K562 (cell line): ENCODE data around the gene PPP4R3A. TPM values are rescaled to one million over a fixed set of nuclear protein-coding genes. Genes with fewer than 3 reads are reported as not detected.
A peak's percentile ranks its signal among the peaks of the same experiment; 100 is the strongest.

ENCODE experiments used
- BDP1 ChIP-seq: IDR thresholded peaks from 3 replicates; pipeline ENCODE4 v1.6.1; 2011; ENCODE audit not compliant: insufficient read length, insufficient read depth
- IFI16 ChIP-seq: fragments of 250-450 bp; sonication (Bioruptor Pico); IDR thresholded peaks from 2 replicates; pipeline ENCODE4 v2.1.2; 2022; ENCODE audit warnings: mild to moderate bottlenecking, inconsistent platforms
- POLR2AphosphoS5 ChIP-seq: IDR thresholded peaks from 2 replicates; pipeline ENCODE4 v1.6.1; 2011; ENCODE audit warnings: mild to moderate bottlenecking, low read depth, low read length, moderate library complexity; ENCODE audit not compliant: control insufficient read depth, insufficient read depth
- TAF7 ChIP-seq: fragments of 450-650 bp; IDR thresholded peaks from 2 replicates; pipeline ENCODE4 v1.6.1; 2016; ENCODE audit warnings: missing genetic modification characterization, missing compliant biosample characterization
- polyA plus RNA-seq, 8 experiments: library from polyadenylated mRNA; depleted of rRNA in 4 of 8; stranded (reverse) in 5 of 8; unstranded in 3 of 8; fragments of >200 nt; fragmentation: Nextera tagmentation in 2 of 8; fragmentation: Illumina TruSeq in 1 of 8; extraction: Ambion mirVana in 2 of 8; extraction: Trizol in 1 of 8; gene quantifications; 2 replicates each; pipeline versions ENCODE4 v1.2.1 to v1.2.3, GENCODE V29; 2011 to 2014; ENCODE audit warnings: inconsistent platforms in 1 of 8, missing spikeins in 1 of 8
- total RNA-seq, 7 experiments: library from RNA; depleted of rRNA in 6 of 7; stranded (reverse); fragments of >200 nt in 6 of 7; fragmentation: Illumina TruSeq in 2 of 7; extraction: Trizol in 2 of 7; gene quantifications; 2 replicates each; pipeline versions ENCODE4 v1.2.1 to v1.2.3, GENCODE V29; 2011 to 2021; ENCODE audit warnings: low replicate concordance in 1 of 7
- TF ChIP-seq, protein P1 (sequence below), 2 experiments: fragments of 450-650 bp in 1 of 2; sonication (generic) in 1 of 2; formaldehyde crosslinking in 1 of 2; IDR thresholded peaks; 2 replicates each; pipeline versions ENCODE4 v1.7.1 to v1.9.0; 2016 to 2022; ENCODE audit warnings: inconsistent platforms in 1 of 2, mild to moderate bottlenecking in 1 of 2, missing genetic modification reagents in 1 of 2
- TF ChIP-seq, protein P2 (sequence below): fragments of 200-400 bp; formaldehyde crosslinking; IDR thresholded peaks from 2 replicates; pipeline ENCODE4 v1.6.1; 2017; ENCODE audit warnings: mild to moderate bottlenecking, low read depth, low read length, moderate library complexity

PPP4R3A gene
- total and polyA plus RNA-seq, 9 of the 15 experiments (the other 6 are each of a cell fraction or from before 2014, with no cell fraction given), result 9.5 to 54.9 (median 44.9) TPM

- TF ChIP-seq, protein P1, sequence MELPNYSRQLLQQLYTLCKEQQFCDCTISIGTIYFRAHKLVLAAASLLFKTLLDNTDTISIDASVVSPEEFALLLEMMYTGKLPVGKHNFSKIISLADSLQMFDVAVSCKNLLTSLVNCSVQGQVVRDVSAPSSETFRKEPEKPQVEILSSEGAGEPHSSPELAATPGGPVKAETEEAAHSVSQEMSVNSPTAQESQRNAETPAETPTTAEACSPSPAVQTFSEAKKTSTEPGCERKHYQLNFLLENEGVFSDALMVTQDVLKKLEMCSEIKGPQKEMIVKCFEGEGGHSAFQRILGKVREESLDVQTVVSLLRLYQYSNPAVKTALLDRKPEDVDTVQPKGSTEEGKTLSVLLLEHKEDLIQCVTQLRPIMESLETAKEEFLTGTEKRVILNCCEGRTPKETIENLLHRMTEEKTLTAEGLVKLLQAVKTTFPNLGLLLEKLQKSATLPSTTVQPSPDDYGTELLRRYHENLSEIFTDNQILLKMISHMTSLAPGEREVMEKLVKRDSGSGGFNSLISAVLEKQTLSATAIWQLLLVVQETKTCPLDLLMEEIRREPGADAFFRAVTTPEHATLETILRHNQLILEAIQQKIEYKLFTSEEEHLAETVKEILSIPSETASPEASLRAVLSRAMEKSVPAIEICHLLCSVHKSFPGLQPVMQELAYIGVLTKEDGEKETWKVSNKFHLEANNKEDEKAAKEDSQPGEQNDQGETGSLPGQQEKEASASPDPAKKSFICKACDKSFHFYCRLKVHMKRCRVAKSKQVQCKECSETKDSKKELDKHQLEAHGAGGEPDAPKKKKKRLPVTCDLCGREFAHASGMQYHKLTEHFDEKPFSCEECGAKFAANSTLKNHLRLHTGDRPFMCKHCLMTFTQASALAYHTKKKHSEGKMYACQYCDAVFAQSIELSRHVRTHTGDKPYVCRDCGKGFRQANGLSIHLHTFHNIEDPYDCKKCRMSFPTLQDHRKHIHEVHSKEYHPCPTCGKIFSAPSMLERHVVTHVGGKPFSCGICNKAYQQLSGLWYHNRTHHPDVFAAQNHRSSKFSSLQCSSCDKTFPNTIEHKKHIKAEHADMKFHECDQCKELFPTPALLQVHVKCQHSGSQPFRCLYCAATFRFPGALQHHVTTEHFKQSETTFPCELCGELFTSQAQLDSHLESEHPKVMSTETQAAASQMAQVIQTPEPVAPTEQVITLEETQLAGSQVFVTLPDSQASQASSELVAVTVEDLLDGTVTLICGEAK (IDR thresholded peaks at IDR 0.05), result peak; percentile 38; the same call in 1 of the 2 replicates
- TF ChIP-seq, protein P1 (CRISPR knock-in tag; IDR thresholded peaks at IDR 0.05), result no peak
- TF ChIP-seq, protein P2, sequence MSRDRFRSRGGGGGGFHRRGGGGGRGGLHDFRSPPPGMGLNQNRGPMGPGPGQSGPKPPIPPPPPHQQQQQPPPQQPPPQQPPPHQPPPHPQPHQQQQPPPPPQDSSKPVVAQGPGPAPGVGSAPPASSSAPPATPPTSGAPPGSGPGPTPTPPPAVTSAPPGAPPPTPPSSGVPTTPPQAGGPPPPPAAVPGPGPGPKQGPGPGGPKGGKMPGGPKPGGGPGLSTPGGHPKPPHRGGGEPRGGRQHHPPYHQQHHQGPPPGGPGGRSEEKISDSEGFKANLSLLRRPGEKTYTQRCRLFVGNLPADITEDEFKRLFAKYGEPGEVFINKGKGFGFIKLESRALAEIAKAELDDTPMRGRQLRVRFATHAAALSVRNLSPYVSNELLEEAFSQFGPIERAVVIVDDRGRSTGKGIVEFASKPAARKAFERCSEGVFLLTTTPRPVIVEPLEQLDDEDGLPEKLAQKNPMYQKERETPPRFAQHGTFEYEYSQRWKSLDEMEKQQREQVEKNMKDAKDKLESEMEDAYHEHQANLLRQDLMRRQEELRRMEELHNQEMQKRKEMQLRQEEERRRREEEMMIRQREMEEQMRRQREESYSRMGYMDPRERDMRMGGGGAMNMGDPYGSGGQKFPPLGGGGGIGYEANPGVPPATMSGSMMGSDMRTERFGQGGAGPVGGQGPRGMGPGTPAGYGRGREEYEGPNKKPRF, result no peak
- TF ChIP-seq POLR2AphosphoS5 (no peak), BDP1 (no peak), TAF7 (tag) (no peak), IFI16 (CRISPR knock-in tag) (no peak)
- TF ChIP-seq, all 486 proteins: peak for 6
These were observed 93.4 kb downstream of the PPP4R3A start (continued) for GRCh38 chr14:91416744-91417119.
